ENCODE measurements around the gene RFESD.

RFESD gene

GRCh38 chr5:95689680-95690079, 43.1 kb downstream of the RFESD start:
- H3K36me3 ChIP-seq: no peaks in the 10 kb centered on the region
- no peaks in the 10 kb centered on the region for H3K27me3 ChIP-seq
- no peak overlapping the region for H3K27ac ChIP-seq
- no peak for TF ChIP-seq CTCF (IDR thresholded peaks at IDR 0.05)
- H3K4me1 ChIP-seq (ENCODE audit: control insufficient read depth in 1 of 2, insufficient read depth in 1 of 2, low read depth in 1 of 2, low read length in 1 of 2): no peaks in the 10 kb centered on the region
- no peaks in the 10 kb centered on the region for H3K9me3 ChIP-seq
- H3K4me3 ChIP-seq (ENCODE audit: low read depth in 1 of 2, low read length in 1 of 2): no peak overlapping the region

GRCh38 chr5:95690333-95690732, 43.8 kb downstream of the RFESD start:
- Histone ChIP-seq H3K36me3 (no peaks in the 10 kb centered on the region), H3K9me3 (no peaks in the 10 kb centered on the region), H3K4me3 (ENCODE audit: low read depth in 1 of 2, low read length in 1 of 2) (no peak overlapping the region), H3K27me3 (no peaks in the 10 kb centered on the region), H3K4me1 (ENCODE audit: control insufficient read depth in 1 of 2, insufficient read depth in 1 of 2, low read depth in 1 of 2, low read length in 1 of 2) (no peaks in the 10 kb centered on the region), H3K27ac (no peak overlapping the region)
- TF ChIP-seq CTCF (IDR thresholded peaks at IDR 0.05): no peak

GRCh38 chr5:95697781-95698681, 51.5 kb downstream of the RFESD start:
- Histone ChIP-seq H3K27ac (no peak overlapping the region), H3K9me3 (no peaks in the 10 kb centered on the region), H3K36me3 (no peaks in the 10 kb centered on the region), H3K27me3 (no peaks in the 10 kb centered on the region), H3K4me1 (ENCODE audit: control insufficient read depth in 1 of 2, insufficient read depth in 1 of 2, low read depth in 1 of 2, low read length in 1 of 2) (no peaks in the 10 kb centered on the region), H3K4me3 (ENCODE audit: low read depth in 1 of 2, low read length in 1 of 2) (no peak overlapping the region)
- no peak for TF ChIP-seq CTCF (IDR thresholded peaks at IDR 0.05)

- no peaks in the 10 kb centered on the region for H3K36me3 ChIP-seq
- no peak overlapping the region for H3K27ac ChIP-seq
- H3K4me3 ChIP-seq (ENCODE audit: low read depth in 1 of 2, low read length in 1 of 2): no peak overlapping the region
- H3K4me1 ChIP-seq (ENCODE audit: control insufficient read depth in 1 of 2, insufficient read depth in 1 of 2, low read depth in 1 of 2, low read length in 1 of 2): no peaks in the 10 kb centered on the region
- no peaks in the 10 kb centered on the region for H3K9me3 ChIP-seq
- TF ChIP-seq CTCF (IDR thresholded peaks at IDR 0.05): no peak
- H3K27me3 ChIP-seq: no peaks in the 10 kb centered on the region
Measured at GRCh38 chr5:95699337-95699736, 52.8 kb downstream of the RFESD start.

- no peak for TF ChIP-seq CTCF (IDR thresholded peaks at IDR 0.05)
- H3K4me3 ChIP-seq (ENCODE audit: low read depth in 1 of 2, low read length in 1 of 2): no peak overlapping the region
- no peaks in the 10 kb centered on the region for H3K36me3 ChIP-seq
- no peak overlapping the region for H3K27ac ChIP-seq
- H3K27me3 ChIP-seq: no peaks in the 10 kb centered on the region
- H3K4me1 ChIP-seq (ENCODE audit: control insufficient read depth in 1 of 2, insufficient read depth in 1 of 2, low read depth in 1 of 2, low read length in 1 of 2): no peaks in the 10 kb centered on the region
- no peaks in the 10 kb centered on the region for H3K9me3 ChIP-seq
Measured at GRCh38 chr5:95701074-95701473, 54.5 kb downstream of the RFESD start.

Data from neutrophil (primary cell).